ENCODE results near the gene ACOX1. TPM values are rescaled to one million over a fixed set of nuclear protein-coding genes. Genes with fewer than 3 reads are reported as not detected.

Gene ACOX1
- total and polyA plus RNA-seq, 12 donors, result 11.1 to 105 (median 92.1) TPM

GRCh38 chr17:76004750-76005262 is 25.8 kb upstream of the ACOX1 start:
- intact Hi-C loops (cut with DNase I), result loop anchor here (1.0 to 10.0 kb wide), 5 partner anchors 98 to 240 kb away; partner anchors contain the start of genes MRPL38 (in 4 of the 10) and GALK1 (in 1 of the 10)
- peak overlapping the region in 3 of 10 donors; percentile 2 to 36 (median 31) for H3K27ac ChIP-seq
- no peaks in the 10 kb centered on the region for H3K9me3 ChIP-seq
- DNase-seq (no peak), ATAC-seq (peak in 4 of 8 donors; percentile 2 to 43 (median 18))
- no peaks in the 10 kb centered on the region for H3K27me3 ChIP-seq
- no peak overlapping the region for H3K4me3 ChIP-seq
- H3K36me3 ChIP-seq, result peaks cover 0 to 17% (median 0%) of the 10 kb centered on the region in 9 donors
- H3K4me1 ChIP-seq, result peaks cover 0 to 15% (median 0%) of the 10 kb centered on the region in 9 donors
- 71 to 81% methylated on average over 8 of the region's 8 CpGs for WGBS, 2 donors
- TF ChIP-seq, protein P1, sequence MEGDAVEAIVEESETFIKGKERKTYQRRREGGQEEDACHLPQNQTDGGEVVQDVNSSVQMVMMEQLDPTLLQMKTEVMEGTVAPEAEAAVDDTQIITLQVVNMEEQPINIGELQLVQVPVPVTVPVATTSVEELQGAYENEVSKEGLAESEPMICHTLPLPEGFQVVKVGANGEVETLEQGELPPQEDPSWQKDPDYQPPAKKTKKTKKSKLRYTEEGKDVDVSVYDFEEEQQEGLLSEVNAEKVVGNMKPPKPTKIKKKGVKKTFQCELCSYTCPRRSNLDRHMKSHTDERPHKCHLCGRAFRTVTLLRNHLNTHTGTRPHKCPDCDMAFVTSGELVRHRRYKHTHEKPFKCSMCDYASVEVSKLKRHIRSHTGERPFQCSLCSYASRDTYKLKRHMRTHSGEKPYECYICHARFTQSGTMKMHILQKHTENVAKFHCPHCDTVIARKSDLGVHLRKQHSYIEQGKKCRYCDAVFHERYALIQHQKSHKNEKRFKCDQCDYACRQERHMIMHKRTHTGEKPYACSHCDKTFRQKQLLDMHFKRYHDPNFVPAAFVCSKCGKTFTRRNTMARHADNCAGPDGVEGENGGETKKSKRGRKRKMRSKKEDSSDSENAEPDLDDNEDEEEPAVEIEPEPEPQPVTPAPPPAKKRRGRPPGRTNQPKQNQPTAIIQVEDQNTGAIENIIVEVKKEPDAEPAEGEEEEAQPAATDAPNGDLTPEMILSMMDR (IDR thresholded peaks at IDR 0.05), result no peak

GRCh38 chr17:76003915-76004314 is 24.9 kb upstream of the ACOX1 start:
- H3K36me3 ChIP-seq, result peaks cover 0 to 17% (median 0%) of the 10 kb centered on the region in 9 donors
- intact Hi-C loops (cut with DNase I), result loop anchor here in 7 of 10 donors (2.0 to 10.0 kb wide), 3 partner anchors 97 to 239 kb away; partner anchors contain the start of genes MRPL38 (in 4 of the 7) and GALK1 (in 1 of the 7)
- WGBS, 2 donors, result 66 to 86% methylated on average over 6 of the region's 6 CpGs
- H3K27ac ChIP-seq, result peak overlapping the region in 1 of 10 donors; percentile 34
- H3K9me3 ChIP-seq, result no peaks in the 10 kb centered on the region
- TF ChIP-seq, protein P1 (IDR thresholded peaks at IDR 0.05), result no peak
- ATAC-seq (no peak), DNase-seq (no peak)
- H3K4me1 ChIP-seq, result peaks cover 0 to 15% (median 0%) of the 10 kb centered on the region in 9 donors
- no peak overlapping the region for H3K4me3 ChIP-seq
- no peaks in the 10 kb centered on the region for H3K27me3 ChIP-seq

- TF ChIP-seq, protein P1 (IDR thresholded peaks at IDR 0.05), result no peak
- no peaks in the 10 kb centered on the region for H3K27me3 ChIP-seq
- H3K9me3 ChIP-seq, result no peaks in the 10 kb centered on the region
- H3K4me1 ChIP-seq, result peaks cover 0 to 22% (median 4%) of the 10 kb centered on the region in 9 donors
- DNase-seq (no peak), ATAC-seq (no peak)
- H3K4me3 ChIP-seq, result no peak overlapping the region
- no peak overlapping the region for H3K27ac ChIP-seq
- intact Hi-C loops (cut with DNase I), result loop anchor here in 1 of 10 donors (10.0 kb wide), 1 partner anchor 237 kb away; the partner anchor contains the start of gene GALK1
- 98 to 99% methylated on average over 12 of the region's 12 CpGs for WGBS, 2 donors
- peaks cover 0 to 17% (median 0%) of the 10 kb centered on the region in 9 donors for H3K36me3 ChIP-seq
Observed at GRCh38 chr17:76002100-76002499, 23.1 kb upstream of the ACOX1 start.

DNA sequence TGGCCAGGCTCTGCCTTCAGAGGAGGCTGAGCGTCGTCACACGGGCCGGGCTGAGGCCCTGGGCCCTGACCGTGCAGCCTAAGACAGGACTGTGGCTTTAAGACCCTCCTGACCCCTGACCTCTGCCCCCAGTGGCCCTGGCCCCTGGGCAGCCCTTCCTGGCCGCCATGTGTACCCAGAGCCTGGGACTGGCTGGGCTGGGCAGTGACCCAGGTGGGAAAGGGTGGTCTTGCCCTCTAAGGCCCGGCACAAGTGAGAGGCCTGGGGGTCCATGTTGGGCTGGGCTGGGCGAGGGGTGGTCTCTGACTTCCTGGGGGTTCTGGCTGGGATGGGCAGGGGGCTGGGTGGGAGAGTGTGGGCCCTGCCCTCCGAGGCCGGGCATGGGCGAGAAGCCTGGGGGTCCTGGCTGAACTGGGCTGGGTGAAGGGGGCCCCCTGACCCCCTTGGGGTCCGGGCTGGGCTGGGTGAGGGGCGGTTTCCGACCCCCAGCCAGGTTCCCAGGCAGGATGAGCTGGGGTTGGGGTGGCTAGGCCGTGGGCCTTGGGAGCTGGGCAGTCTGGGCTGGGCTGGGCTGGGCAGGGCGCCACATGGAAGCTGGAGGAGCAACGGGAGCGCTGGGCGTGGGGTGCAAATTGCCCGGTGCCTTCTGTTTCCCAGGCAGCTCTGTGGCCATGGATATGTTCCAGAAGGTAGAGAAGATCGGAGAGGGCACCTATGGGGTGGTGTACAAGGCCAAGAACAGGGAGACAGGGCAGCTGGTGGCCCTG is 22.0 kb upstream of the ACOX1 start, which contains the start of gene CDK3:
Gene CDK3 (plus strand): TSS at position 101 of the 767 bp plus-strand sequence. CDS start 571 bp downstream, at position 672.
- 90 to 92% methylated on average over 21 of the region's 21 CpGs for WGBS, 2 donors
- Histone ChIP-seq H3K36me3 (peaks cover 0 to 17% (median 0%) of the 10 kb centered on the region in 9 donors), H3K4me3 (no peak within 1 kb of the TSS), H3K4me1 (peaks cover 0 to 30% (median 4%) of the 10 kb centered on the region in 9 donors), H3K27me3 (no peaks in the 10 kb centered on the region), H3K27ac (no peak within 1 kb of the TSS), H3K9me3 (no peaks in the 10 kb centered on the region)
- no peak for DNase-seq
- peak in 1 of 8 donors; percentile 40 for ATAC-seq
- TF ChIP-seq, protein P1 (IDR thresholded peaks at IDR 0.05), result peak in 1 of 9 donors; percentile 25
- intact Hi-C loops (cut with DNase I), result loop anchor here in 1 of 10 donors (10.0 kb wide), 1 partner anchor 236 kb away; the partner anchor contains the start of gene GALK1
